LHCN-M2 (cell line): ENCODE measurements around the gene UBQLN3. TPM values are rescaled to one million over a fixed set of nuclear protein-coding genes. Genes with fewer than 3 reads are reported as not detected.

Experiments used
- DNase-seq: peaks from one replicate; pipeline ENCODE4 v3.0.0-alpha.2; 2012; ENCODE audit warnings: low read depth
- total RNA-seq: library from RNA; depleted of rRNA; stranded (reverse); fragments of >200 nt; gene quantifications from 2 replicates; pipeline ENCODE4 v1.2.3, GENCODE V29; 2014; rRNA removed

UBQLN3 gene
- total RNA-seq, 1 experiment from 2014 or later = not detected

- no peak for DNase-seq
Measured at GRCh38 chr11:5505363-5506048, 4.3 kb downstream of the UBQLN3 start.

GRCh38 chr11:5504403-5504921 lies 5.3 kb downstream of the UBQLN3 start:
- DNase-seq = no peak

GRCh38 chr11:5500393-5500801 lies 9.4 kb downstream of the UBQLN3 start:
- DNase-seq = no peak

- no peak for DNase-seq
Measured at GRCh38 chr11:5499671-5500070, 10.1 kb downstream of the UBQLN3 start.

GRCh38 chr11:5489576-5490357 lies 20.0 kb downstream of the UBQLN3 start:
- no peak for DNase-seq

DNA sequence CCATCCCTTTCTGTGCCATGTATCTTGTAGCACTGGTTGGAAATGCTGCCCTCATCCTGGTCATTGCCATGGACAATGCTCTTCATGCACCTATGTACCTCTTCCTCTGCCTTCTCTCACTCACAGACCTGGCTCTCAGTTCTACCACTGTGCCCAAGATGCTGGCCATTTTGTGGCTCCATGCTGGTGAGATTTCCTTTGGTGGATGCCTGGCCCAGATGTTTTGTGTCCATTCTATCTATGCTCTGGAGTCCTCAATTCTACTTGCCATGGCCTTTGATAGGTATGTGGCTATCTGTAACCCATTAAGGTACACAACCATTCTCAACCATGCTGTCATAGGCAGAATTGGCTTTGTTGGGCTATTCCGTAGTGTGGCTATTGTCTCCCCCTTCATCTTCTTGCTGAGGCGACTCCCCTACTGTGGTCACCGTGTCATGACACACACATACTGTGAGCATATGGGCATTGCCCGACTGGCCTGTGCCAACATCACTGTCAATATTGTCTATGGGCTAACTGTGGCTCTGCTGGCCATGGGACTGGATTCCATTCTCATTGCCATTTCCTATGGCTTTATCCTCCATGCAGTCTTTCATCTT lies 20.9 kb downstream of the UBQLN3 start:
- DNase-seq = no peak

DNA sequence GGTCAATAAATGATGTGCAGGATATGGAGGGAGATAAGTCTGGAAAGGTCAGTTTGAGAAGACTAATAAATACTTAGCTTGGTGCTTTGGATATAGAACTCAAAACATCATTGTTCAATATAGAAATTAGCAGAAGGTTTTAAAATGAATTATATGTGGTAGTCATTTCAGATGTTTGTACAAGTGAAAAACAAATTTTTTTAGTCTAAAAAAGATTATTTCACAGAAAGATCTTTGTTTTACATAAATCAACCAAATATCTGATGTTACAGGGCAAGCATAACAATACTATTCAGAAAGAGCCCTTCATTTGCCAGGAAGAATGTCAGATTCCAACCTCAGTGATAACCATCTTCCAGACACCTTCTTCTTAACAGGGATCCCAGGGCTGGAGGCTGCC lies 21.4 kb downstream of the UBQLN3 start, which contains the start of gene OR52D1:
OR52D1 (plus strand) TSS at position 301 of the 400 bp plus-strand sequence; CDS start at position 323, 22 bp downstream.
- no peak for DNase-seq

DNA sequence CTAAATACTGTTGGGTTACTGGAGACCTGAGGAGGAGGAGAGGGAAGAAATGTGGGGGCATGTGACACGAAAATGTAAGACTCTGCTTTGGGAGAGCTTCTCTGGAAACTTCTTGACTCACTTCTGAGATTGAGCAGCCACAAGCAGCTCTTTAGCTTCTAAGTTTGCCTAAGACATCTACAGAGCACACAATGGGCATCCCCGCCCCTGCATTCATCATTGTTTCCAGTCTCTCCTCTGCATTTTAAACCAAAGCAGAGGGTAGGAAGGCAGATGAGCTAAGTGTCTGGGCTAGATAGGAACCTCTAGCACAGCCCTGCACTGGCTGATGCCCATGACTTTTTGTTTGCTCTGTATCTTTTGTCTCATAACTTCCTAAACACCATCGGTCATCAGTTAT lies 23.3 kb downstream of the UBQLN3 start:
- no peak for DNase-seq

DNA sequence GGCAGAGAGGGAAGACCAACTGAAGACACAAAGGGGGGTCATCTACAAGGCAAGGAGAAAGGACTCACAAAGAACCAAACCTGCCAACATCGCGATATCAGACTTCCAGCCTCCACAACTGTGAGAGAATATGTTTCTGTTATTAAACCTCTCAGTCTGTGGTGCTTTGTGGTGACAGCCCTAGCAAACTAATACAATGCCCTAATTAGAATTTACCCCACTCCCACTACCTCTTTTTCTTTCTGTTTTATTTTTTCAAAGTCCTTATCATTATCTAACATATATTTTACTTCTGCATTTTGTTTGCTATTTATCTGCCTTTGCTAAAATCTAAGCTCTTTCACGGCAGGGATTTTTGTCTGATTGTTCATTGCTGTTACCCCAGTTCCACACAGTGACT lies 23.8 kb downstream of the UBQLN3 start:
- DNase-seq = no peak

DNA sequence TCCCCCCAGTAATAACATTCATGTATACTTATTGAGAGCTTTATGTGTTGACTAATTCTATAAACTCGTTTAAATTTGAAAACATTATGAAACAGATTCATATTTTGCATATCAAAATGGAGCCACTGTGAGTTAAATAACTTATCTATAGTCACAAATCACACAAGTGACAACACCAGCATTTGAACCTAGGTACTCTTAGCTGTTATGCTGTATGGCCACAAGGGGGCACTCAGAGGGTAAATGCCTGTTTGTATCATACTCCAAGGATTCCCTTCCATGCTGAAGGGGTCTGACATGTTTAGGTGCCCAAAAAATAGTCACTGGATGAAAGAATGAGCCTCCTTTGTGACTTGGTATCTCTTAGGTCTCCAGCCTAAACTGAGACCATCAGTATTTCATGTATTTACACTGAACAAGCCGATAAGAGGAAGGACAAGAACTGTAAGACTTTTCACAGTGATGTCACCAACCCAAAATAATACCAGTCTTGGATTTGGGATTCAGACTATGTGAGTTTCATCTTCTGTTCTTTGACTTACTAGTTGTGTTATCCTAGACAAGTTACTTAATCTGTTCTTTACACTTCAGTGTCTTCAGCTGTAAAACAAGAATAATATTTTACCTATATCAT lies 33.5 kb downstream of the UBQLN3 start:
- peak; percentile 38 for DNase-seq

- no peak for DNase-seq
Measured at GRCh38 chr11:5473921-5474320, 35.8 kb downstream of the UBQLN3 start.

GRCh38 chr11:5467527-5467926 lies 42.2 kb downstream of the UBQLN3 start:
- no peak for DNase-seq

DNA sequence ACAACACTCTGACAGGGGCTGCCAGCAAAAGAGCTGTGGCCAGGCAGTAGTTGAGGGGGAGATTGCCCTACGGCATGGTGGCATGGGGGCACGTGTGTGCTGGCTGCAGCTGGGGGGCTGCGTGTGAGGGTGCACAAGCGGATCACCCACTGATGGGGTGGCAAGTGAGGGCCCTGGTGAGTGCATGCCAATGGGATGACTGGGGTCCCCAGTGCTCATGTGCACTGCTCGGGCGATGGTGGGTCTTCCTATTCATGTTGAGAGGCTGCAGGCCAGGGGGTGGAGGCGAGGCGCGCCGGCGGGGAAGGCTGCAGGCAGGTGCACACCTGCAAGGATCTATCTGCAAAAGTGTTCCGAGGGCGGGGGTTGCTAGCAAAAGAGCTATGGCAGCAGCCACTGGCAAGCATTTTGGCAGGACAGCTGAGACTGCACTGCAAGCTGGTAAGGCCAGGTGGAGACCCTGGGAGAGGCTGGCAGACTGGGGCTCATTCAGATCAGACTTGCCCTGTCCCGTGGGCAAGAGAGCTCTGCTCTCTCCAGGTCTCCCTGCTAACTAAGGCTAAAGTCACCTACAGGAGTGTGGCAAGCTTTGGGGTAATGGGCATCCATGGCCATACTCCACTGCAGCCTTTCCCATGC lies 48.7 kb downstream of the UBQLN3 start:
- DNase-seq = no peak

Other genes starting within 250 kb of the UBQLN3 start
- gene HBE1, start 240.0 kb downstream of the UBQLN3 start, total RNA-seq = not detected in 2 replicates
- not detected in 2 replicates for gene OR51B4, start 208.0 kb downstream of the UBQLN3 start, total RNA-seq
- not detected in 2 replicates for gene OR51B2, start 185.7 kb downstream of the UBQLN3 start, total RNA-seq
- not detected in 2 replicates for gene OR51B5, start 166.4 kb downstream of the UBQLN3 start, total RNA-seq
- not detected in 2 replicates for gene OR51B6, start 158.4 kb downstream of the UBQLN3 start, total RNA-seq
- gene OR51M1, start 126.1 kb downstream of the UBQLN3 start, total RNA-seq = not detected in 2 replicates
- gene OR51Q1, start 87.8 kb downstream of the UBQLN3 start, total RNA-seq = not detected in 2 replicates
- not detected in 2 replicates for gene OR51I1, start 68.4 kb downstream of the UBQLN3 start, total RNA-seq
- not detected in 2 replicates for gene OR51I2, start 60.6 kb downstream of the UBQLN3 start, total RNA-seq
- not detected in 2 replicates for gene OR52D1, start 21.3 kb downstream of the UBQLN3 start, total RNA-seq
- gene UBQLNL, start 6.7 kb upstream of the UBQLN3 start, total RNA-seq = 0.06 TPM in 1 of 2 replicates, not detected in the other
- gene OR52H1, start 38.6 kb upstream of the UBQLN3 start, total RNA-seq = not detected in 2 replicates
- not detected in 2 replicates for gene OR52B6, start 70.9 kb upstream of the UBQLN3 start, total RNA-seq
- gene TRIM6, start 86.7 kb upstream of the UBQLN3 start, total RNA-seq = 1.7 and 2.9 TPM in 2 replicates
- gene TRIM34, start 115.0 kb upstream of the UBQLN3 start, total RNA-seq = 5.8 and 8.0 TPM in 2 replicates
- gene TRIM5, start 175.1 kb upstream of the UBQLN3 start, total RNA-seq = 31.5 and 36.0 TPM in 2 replicates
- gene TRIM22, start 179.8 kb upstream of the UBQLN3 start, total RNA-seq = 71.6 and 90.5 TPM in 2 replicates
- gene OR56B1, start 226.5 kb upstream of the UBQLN3 start, total RNA-seq = not detected in 2 replicates
- not detected in 2 replicates for gene OR52N4, start 244.3 kb upstream of the UBQLN3 start, total RNA-seq